ENCODE data around the gene AUTS2. TPM values are rescaled to one million over a fixed set of nuclear protein-coding genes. Genes with fewer than 3 reads are reported as not detected.

Gene AUTS2
- total and polyA plus RNA-seq, 4 donors = 4.9 to 24.4 (median 7.0) TPM

GRCh38 chr7:70712942-70713341 lies 1114.7 kb downstream of the AUTS2 start:
- H3K27me3 ChIP-seq (ENCODE audit: control insufficient read depth in 4 of 4, insufficient read depth in 4 of 4, low read length in 3 of 4) = no peaks in the 10 kb centered on the region
- H3K4me1 ChIP-seq (ENCODE audit: control insufficient read depth in 4 of 4, insufficient read depth in 4 of 4, low read length in 3 of 4) = peaks cover under 1 to 37% (median 26%) of the 10 kb centered on the region in 4 donors
- no peak overlapping the region for H3K4me3 ChIP-seq (ENCODE audit: low read depth in 1 of 3, low read length in 3 of 3)
- peaks cover 0 to 2% (median 0%) of the 10 kb centered on the region in 4 donors for H3K9me3 ChIP-seq (ENCODE audit: control insufficient read depth in 4 of 4, low read length in 3 of 4)
- WGBS = 26% methylated on average over 5 of the region's 5 CpGs
- H3K36me3 ChIP-seq (ENCODE audit: control insufficient read depth in 4 of 4, insufficient read depth in 3 of 4, low read depth in 1 of 4, low read length in 3 of 4) = no peaks in the 10 kb centered on the region
- H3K9ac ChIP-seq (ENCODE audit: low read depth in 1 of 2, low read length in 2 of 2) = no peak overlapping the region
- no peak for DNase-seq (ENCODE audit: low spot score)
- no peak overlapping the region for H3K27ac ChIP-seq (ENCODE audit: low read depth in 1 of 2, low read length in 2 of 2)
- peak; percentile 78 to 82 for TF ChIP-seq HNF4A (conservative IDR thresholded peaks at IDR 0.05)
- no peak for TF ChIP-seq CTCF (IDR thresholded peaks at IDR 0.05; ENCODE audit: low read depth, low read length, missing input control)
- TF ChIP-seq EGR1 (IDR thresholded peaks at IDR 0.05; ENCODE audit: low read depth in 2 of 2) = peak in 1 of 2 donors; percentile 24
- peak; percentile 71 for TF ChIP-seq YY1 (IDR thresholded peaks at IDR 0.05)
- TF ChIP-seq HNF4G (IDR thresholded peaks at IDR 0.05) = peak; percentile 56
- TF ChIP-seq ATF3 (IDR thresholded peaks at IDR 0.05) = peak; percentile 36
- TF ChIP-seq REST (IDR thresholded peaks at IDR 0.05) = no peak
- peak; percentile 82 for TF ChIP-seq SP1 (IDR thresholded peaks at IDR 0.05)
- peak; percentile 12 for TF ChIP-seq FOXA2 (IDR thresholded peaks at IDR 0.05)
- TF ChIP-seq RAD21 (IDR thresholded peaks at IDR 0.05) = peak; percentile 21 to 55
- peak; percentile 57 to 61 for TF ChIP-seq JUND (IDR thresholded peaks at IDR 0.05)
- TF ChIP-seq GABPA (IDR thresholded peaks at IDR 0.05 in 1 of 2, conservative IDR thresholded peaks at IDR 0.05 in 1 of 2) = no peak
- TF ChIP-seq NR2F2 (IDR thresholded peaks at IDR 0.05) = no peak
- TF ChIP-seq ZBTB33 (IDR thresholded peaks at IDR 0.05) = peak; percentile 49
- peak; percentile 52 for TF ChIP-seq MAX (IDR thresholded peaks at IDR 0.05)
- TF ChIP-seq RXRA (IDR thresholded peaks at IDR 0.05) = peak; percentile 85 to 88
- no peak for TF ChIP-seq TAF1 (conservative IDR thresholded peaks at IDR 0.05)
- TF ChIP-seq FOXA1 (IDR thresholded peaks at IDR 0.05) = no peak
